ENCODE results near the gene DCAF4.
A peak's percentile ranks its signal among the peaks of the same experiment; 100 is the strongest.

The DCAF4 gene

DNA sequence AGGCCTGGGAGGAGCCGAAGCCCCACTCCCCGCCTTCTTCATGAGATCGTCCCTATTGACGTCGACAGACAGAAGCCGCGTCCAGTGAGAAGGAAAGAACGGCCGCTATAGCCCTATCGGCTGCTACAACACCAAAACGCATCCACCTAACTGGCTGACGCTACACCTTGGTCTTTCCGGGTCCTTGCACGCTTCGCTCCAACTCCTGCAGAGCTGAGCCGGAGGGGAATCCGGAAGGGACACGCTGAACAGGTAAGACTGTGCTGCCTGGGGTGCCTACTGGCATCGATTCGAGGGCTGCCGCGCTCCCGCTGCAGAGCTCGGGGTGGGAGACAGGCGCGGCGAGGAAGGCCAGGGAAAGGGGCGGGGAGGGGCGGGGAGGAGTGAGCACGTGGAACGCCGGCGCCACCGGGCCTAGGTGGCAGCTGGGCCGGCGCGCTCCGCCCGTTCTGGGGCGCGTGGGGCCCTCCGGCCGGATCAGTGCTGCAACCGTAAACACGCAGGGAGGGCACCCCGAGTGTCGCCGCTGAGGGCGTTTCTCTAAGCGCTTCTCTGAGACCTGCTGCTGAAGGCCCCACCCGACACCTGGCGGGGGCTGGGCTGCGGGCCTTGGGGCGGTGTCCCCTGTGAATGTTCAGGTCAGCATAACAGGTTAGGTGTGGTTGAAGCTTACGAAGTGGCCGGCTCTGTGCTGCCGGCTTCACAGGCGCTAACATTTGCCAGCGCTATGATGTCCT, at the start of gene DCAF4:
Gene DCAF4 (plus strand): TSS at position 173 of the 737 bp plus-strand sequence. CDS start 11,515 bp downstream, outside the sequence.
- DNase-seq = peak; percentile 89 to 94

DNA sequence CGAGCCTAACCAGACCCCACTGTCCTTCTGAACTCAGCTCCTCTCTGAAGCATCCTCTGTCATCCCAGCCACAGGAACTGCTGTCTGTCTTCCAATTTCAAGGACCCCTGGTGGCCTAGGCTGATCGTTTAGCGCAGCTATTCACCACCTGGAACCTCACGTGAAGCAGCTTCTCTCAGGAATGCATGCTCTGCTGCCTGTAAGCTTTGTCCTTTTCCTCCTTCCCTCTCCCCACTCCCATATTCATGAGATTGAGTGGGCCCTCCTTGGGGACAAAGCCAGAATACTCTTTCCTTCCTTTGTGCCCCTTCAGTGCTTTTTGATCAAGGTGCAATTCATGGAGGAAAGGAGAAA, 49.6 kb upstream of the DCAF4 start:
- peak in 1 of 2 experiments; percentile 16 for DNase-seq

DNA sequence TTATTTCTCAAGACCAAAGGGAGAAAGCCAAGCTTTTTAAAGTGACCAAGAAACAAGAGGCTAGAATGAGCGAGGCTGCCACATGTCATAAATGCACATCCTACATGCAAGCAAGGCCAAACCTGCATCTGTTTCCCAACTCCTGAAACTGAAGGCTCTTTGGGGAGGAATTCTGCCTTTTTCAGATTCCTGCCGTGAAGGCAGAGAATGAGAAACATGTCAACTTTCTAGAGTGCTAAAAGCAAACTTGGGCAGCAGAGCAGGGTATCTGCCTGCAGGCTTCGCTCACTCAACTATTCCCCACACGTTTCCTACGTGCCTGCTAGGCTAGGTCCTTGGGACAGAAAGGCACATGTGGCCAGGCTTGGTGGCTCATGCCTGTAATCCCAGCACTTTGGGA, 47.5 kb upstream of the DCAF4 start:
- no peak for DNase-seq

DNA sequence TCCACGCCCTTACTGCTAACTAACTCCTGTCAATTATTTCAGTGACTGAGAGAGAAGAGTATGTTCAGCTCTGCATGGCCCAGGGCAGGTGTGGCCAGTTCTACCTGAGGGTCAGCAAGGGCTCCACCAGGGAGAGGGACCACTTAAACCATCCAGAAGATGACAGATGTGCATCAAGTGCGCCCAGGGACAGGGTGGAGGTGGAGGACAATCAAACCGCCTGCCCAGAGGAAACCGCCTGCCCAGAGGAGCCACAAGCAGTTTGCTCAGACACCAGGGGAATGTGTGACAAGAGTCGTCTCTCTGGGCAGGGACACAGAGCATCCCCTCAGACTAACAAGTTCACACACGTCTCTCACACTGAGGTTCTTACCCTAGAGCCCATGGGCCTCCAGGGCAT, 46.8 kb upstream of the DCAF4 start:
- no peak for DNase-seq

DNA sequence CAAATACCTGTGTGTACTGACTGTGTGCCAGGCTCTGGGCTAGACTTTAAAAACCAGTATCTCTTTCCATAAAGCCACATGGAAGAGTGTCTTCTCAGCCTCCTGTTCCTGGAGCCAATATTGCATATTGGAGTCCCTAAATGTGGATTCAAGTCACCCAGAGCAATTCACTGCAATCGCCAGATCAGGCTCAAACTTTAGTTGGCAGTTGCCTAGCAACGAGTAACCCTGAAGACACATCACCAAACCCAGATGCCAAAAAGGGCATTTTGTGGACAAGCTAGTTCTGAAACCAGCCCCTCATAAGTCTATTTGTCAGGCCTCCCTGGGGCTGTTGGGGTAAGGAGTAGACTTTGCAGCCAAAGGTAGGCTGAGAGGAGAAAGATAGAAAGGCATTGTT, 46.1 kb upstream of the DCAF4 start:
- DNase-seq = no peak

DNA sequence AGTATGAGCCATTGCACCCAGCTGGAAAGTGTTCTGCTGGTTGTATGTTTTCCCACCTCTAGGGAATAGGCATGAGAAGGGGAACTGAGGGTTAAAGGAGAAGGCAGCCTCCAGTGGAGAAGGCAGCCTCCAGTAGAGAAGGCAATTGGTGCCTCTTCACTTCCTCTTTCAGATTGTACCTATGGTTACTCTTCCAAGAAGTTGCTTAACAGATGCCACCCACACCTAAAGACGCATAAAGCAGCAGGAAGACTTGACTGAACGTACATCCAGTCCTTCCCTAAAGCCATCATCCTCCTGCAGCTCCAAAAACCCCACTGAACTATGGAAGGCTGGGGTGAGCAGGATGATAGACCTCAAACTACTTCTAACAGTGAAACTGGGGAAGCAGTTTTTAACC, 45.4 kb upstream of the DCAF4 start:
- no peak for DNase-seq

DNA sequence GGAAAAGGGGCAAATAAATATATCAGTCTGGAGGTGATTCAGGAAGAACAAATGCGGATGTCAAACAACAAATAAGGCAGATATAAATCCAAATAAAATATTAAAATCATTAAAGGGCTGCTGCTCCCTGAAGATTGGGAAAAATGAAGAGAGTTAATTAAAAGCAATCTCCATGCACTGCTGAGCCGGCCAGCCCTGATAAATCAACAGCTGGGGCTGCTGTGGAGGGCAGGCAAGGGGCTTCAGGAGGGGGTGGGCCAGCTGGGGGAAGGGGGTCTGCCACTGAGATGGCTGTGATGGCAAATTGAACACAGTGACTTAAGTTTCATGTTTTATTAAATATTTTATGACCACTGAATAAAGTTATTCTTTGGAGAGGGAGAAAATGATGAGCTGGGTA, 44.7 kb upstream of the DCAF4 start:
- DNase-seq = no peak

- DNase-seq = no peak
These were observed 44.2 kb upstream of the DCAF4 start for GRCh38 chr14:72882047-72882446.

- DNase-seq = no peak
These were observed 43.8 kb upstream of the DCAF4 start for GRCh38 chr14:72882463-72882862.

DNA sequence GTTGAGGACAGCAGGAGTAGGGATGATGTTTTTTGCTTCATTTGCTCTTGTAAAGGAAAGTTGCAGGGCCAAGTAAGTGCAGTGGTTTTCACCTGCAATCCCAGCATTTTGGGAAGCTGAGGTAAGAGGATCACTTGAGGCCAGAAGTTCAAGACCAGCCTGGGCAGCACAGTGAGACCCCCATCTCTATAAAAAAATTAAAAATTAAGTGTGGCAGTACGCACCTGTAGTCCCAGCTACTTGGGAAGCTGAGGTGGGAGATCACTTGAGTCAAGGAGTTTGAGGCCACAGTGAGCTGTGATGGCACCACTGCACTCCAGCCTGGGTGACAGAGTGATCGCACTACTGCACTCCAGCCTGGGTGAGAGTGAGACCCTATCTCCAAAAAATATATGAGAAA, 43.2 kb upstream of the DCAF4 start:
- no peak for DNase-seq

- DNase-seq = no peak
These were observed 42.3 kb upstream of the DCAF4 start for GRCh38 chr14:72883961-72884360.

- DNase-seq = no peak
These were observed 41.9 kb upstream of the DCAF4 start for GRCh38 chr14:72884386-72884785.

DNA sequence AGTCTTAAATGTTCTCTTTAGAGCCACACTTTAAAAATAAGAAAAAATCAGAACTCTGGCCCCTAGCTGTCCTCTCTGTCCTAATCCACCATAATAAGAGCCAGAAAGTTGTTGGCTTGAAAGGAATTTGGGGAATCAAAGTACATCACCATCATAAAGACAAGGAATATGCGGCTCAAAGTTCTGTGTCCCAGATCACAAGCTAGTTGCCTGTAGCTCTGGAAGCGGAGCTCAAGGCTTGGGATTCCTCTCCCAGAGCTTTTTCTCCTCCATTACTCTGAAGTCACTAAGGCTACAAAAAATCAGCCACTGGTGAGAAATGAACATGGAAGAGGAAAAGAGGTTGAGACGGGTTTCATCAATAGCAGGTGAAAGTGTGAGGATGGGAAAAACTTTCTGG, 38.8 kb upstream of the DCAF4 start:
- DNase-seq = no peak

DNA sequence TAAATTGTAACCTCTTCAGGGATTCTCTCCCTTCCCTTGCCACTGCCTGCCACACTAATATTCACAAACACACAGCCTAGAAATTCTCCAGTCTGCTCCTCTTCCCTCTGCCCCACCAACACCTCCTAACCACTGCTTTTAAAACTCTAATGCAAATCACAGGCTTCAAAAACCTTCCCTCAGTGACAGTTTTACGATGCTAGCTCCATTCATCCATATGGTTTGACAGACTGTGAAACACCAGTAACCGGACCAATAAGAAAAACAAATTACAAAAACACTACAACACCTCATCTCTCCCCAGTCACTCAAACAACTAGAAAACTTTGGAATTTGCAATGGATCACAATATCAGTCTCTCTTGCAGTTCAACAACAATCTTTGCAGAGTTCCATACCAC, 38.1 kb upstream of the DCAF4 start:
- no peak for DNase-seq

DNA sequence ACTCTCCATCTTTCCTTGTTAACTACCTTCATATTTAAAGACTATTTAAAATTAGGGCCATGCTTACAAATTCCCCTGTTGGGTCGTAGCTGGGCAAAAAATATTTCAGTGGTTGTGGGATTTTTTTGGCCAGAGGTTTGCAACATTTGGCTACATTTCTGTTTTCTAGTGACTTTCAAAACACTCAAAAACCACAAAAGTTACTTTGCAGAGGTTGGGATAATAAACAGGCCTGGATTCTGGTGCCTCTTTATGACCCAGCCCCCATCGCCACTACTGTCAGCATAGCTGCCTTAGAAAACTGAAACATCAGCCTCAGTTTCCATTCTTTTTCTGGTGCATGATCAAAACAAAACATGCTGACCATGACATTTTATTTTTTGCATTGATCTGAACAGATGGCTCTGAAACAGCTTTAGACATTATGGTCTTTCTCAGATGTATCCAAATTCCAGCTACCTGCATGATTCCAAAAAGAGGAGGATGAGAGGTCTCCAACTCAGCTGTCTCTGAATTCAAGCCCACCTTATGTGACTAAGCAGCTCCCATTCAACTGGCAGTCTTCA, 37.5 kb upstream of the DCAF4 start:
- DNase-seq = no peak

DNA sequence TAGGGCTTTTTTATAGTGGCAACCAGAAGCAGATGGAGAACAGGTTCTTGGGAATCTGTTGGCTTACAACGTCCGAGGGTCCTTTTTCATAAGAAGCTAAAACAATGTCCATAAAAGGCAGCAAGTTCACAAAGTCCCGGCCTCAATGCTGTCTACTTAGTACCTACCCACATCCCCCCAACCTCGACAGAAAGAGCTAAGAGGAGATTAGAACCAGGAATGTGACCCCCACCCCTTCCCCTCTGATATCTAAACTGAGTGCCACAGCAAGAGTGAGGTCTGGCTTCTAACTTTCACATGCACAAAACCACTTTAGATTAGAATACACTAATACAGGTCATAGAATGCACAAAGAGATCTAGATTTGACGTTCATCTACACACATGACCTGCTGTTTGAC, 36.9 kb upstream of the DCAF4 start:
- no peak for DNase-seq

- no peak for DNase-seq
These were observed 34.6 kb upstream of the DCAF4 start for GRCh38 chr14:72891666-72892102.

DNA sequence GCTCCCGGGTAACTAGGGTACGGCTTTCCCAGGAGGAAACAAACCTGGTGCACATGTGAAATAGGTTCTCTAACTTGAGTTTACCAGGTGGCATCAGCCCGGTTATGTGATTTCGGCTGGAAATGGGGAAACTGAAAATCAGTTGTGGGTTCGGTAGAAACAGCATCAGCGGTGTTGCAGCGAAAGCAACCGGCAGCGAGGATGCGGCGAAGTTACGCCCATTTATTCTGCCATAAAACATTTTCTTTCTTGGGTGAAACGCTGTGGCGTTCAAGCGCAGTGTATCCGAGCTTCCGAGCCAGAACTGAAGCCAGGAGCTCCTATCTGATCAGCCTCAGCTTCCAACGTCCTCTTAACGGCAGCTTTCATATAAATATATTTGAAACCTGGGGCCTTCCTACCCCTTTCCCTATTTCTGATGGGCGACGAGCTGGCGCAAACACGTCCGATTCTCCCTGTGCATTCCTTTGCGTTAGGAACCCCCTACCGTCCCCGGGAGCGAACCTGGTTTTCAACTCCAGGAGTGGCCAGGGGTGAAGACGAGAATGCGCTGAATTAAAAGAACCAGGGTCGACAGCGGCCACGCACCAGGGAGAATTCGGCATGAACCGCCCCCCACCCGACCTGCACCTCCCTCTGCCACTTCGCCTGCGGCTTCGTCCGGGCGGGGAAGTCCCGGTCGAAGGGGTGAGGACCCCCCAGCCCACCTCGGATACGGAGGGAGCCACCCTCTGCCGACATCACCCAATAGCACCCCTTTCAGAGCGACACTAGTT, 34.0 kb upstream of the DCAF4 start:
- peak in 1 of 2 experiments; percentile 4 for DNase-seq

GRCh38 chr14:72892879-72893635, 33.2 kb upstream of the DCAF4 start:
- no peak for DNase-seq

DNA sequence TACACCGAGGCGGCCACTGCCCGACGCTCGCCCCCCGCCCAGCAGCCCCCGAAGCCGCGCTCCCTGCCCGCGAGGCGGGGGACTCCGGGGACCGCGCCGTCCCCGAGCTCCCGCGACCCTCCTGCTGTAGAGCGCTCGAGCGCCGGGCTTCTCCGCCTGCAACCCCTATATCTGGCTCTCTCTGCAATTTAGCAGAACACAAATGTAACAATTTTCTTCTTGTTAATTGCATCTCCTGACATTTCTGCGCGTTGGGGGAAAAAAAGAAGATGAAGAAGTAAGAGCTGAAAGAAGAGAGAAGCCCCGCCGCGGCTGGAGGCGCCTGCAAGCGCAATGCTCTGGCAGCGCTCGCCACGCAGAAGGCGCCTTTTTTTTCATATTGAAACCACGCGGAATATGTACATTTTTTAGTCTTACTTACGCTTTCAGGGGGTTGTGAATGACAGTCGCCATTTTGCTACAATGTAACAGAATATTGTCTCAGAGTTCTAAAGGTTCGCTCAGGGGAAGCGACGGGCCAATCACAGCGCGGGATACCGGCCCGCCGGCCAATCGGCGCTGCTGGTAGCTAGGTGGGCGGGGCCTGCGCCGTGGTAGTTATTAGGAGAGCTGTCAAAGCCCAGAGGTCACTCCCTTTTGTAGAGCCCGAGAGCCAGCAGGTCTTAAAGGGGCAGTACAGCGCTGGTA, 32.5 kb upstream of the DCAF4 start, which contains the start of gene DPF3:
Gene DPF3 (minus strand): TSS at position 466 of the 687 bp plus-strand sequence. CDS start 13 bp downstream, at position 453.
- DNase-seq = peak; percentile 82 to 94

GRCh38 chr14:72894323-72894622, 32.0 kb upstream of the DCAF4 start:
- DNase-seq = no peak

DNA sequence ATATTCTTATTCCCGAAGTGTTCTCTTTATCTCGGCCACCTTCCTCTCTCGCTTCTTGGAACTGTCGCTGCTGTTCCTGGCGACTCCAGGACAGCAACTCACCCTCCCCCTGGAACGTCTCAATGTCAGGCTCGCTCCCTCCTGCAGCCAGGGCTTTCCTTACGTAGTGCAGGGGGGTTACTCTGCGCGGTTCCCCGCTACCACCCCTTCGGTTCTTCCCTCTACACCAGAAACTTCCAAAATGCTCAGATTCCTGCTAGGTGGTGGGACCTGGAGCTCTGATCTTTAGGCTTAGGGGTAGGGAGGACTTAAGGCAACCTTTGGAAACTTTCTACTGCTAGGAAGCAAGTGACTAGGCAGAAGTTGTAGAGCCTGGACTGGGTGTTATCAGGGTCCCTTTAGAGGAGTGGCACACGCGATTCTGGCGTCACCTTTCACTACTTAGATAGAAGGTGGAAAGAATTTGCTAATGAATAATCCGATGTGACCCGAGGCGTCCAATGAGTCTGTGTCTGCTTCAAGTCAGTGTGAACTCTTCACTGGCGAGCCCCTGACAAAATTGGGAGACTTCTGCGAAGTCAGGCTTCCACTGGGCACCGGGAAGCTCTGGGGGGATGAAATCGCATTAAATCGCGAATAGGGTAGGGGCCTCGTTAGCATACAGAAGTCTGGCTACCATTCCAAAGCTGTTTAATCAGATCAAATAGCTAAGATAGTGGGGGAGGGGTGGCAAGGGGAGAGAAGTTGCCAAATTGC, 31.5 kb upstream of the DCAF4 start:
- no peak for DNase-seq

All from cerebellar nuclear complex (tissue), 1 donor.